ENCODE results near the gene SHISA2.

Gene SHISA2

DNA sequence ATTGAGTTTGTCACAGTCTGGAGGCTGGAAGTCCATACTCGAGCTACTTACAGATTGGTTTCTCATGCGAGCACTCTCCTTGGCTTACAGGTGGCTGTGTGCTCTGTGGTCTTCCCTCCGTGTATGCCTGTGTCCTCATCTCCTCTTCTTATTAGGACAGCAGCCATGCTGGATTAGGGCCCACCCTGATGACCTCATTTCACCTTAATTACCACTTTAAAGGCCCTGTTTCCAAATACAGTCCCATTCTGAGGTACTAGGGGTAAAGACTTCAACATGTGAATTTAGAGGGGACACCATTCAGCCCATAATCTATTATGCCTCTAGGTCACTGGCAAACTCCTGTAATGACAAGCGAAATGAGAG lies 40.6 kb downstream of the SHISA2 start:
- Histone ChIP-seq H2AFZ (ENCODE audit: low read length) (no peak overlapping the region), H3K4me2 (ENCODE audit: low read depth, low read length, poor library complexity, severe bottlenecking) (peak overlapping the region; percentile 84), H3F3A (ENCODE audit: low read depth) (no peaks in the 10 kb centered on the region), H3K9me2 (replicated peaks; ENCODE audit: low read depth, low read length) (no peaks in the 10 kb centered on the region), H3K27me3 (ENCODE audit: insufficient read depth, low read length, poor library complexity, severe bottlenecking) (no peaks in the 10 kb centered on the region), H3K79me2 (ENCODE audit: insufficient read depth, low read length) (peaks cover 18% of the 10 kb centered on the region; the same call in 1 of the 2 replicates), H3K9ac (ENCODE audit: low read depth, low read length, poor library complexity, severe bottlenecking) (peak overlapping the region; percentile 78), H3K4me3 (ENCODE audit: low read length, poor library complexity, severe bottlenecking) (peak overlapping the region; percentile 84), H4K20me1 (ENCODE audit: insufficient read depth, low read length, poor library complexity, severe bottlenecking) (no peaks in the 10 kb centered on the region), H3K4me1 (ENCODE audit: insufficient read depth, low read length, poor library complexity, severe bottlenecking) (peaks cover 26% of the 10 kb centered on the region), H3K36me3 (ENCODE audit: insufficient read depth, low read length) (no peaks in the 10 kb centered on the region), H3K9me3 (ENCODE audit: insufficient read depth, low read depth, low read length) (peaks cover 2% of the 10 kb centered on the region)
- TF ChIP-seq EZH2phosphoT487 (IDR thresholded peaks at IDR 0.05; ENCODE audit: borderline replicate concordance): no peak
- TF ChIP-seq, protein P1, sequence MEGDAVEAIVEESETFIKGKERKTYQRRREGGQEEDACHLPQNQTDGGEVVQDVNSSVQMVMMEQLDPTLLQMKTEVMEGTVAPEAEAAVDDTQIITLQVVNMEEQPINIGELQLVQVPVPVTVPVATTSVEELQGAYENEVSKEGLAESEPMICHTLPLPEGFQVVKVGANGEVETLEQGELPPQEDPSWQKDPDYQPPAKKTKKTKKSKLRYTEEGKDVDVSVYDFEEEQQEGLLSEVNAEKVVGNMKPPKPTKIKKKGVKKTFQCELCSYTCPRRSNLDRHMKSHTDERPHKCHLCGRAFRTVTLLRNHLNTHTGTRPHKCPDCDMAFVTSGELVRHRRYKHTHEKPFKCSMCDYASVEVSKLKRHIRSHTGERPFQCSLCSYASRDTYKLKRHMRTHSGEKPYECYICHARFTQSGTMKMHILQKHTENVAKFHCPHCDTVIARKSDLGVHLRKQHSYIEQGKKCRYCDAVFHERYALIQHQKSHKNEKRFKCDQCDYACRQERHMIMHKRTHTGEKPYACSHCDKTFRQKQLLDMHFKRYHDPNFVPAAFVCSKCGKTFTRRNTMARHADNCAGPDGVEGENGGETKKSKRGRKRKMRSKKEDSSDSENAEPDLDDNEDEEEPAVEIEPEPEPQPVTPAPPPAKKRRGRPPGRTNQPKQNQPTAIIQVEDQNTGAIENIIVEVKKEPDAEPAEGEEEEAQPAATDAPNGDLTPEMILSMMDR (conservative IDR thresholded peaks at IDR 0.05; ENCODE audit: low read length): no peak

DNA sequence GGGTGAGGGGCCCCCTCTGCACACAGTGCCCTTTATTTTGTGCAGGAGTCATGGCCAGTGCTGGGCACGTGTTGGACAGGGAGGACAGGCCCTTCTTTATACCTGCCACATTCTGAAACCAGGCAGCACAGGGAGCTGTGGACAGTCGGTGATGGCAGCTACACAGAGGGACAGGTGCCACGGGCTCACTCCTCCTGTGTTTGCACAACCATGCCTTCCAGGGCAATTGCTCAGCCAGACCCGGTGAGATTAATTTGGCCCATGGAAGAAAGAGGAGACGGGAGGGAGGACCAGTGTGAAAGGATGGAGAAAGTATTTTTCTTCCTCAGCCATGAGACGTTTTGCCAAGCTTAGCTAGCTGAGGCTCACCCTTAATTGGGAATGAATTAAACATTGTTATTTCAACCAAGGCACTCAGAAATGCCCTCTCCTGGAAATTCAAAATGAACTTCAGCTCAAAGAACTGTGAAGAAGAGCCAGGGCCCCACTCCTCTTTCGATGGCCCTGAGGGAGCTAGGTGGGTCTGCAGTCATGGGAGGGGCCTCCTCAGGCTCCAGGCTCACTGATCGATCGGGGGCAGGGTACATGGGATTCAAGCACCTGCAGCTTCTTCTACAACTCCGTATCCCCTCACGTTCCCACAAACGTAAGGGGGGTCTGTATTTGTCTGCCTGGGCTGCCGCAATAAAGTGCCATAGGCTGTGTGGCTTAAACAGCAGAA lies 41.2 kb downstream of the SHISA2 start:
- no peak for TF ChIP-seq EZH2phosphoT487 (IDR thresholded peaks at IDR 0.05; ENCODE audit: borderline replicate concordance)
- TF ChIP-seq, protein P1 (conservative IDR thresholded peaks at IDR 0.05; ENCODE audit: low read length): no peak

DNA sequence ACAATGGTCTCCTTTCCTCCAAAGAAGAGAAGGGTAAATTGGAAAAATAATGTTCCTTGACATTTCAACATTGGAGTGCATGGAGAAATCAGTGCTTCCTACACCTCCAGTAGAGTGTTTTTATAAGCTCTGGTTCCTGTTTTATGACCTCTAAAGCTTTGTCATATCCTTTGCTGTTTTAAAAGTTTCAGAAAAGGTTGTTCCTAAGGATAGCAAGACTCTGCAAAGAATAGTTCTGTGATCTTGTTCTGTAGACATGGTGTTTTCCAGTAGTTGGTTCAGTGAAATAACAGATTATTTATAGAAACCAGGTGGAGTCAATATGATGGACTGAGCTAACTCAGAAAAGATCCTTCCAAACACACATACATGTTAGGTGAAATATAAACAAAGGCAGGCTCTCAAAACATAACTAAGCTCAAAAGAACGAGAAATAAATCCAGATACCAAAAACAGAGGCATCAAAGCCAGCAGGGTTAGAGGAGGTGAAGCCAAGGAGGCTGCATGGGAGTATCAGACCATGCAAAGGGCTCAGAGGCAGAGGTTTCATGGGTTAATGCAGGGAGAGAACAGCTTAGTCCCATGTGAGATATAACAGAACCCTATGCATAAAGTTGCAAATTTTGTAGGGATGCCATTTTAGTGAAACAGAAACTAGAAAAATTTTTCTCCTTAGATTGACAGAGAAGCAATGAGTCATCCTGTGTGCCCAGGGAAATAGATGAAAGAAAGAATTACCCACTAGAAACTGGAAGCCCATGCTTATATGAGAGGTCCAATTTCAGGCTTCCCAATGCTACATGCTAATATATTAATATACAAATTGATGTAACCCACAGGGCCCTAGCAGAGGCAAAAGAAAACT lies 44.3 kb downstream of the SHISA2 start:
- Histone ChIP-seq H2AFZ (ENCODE audit: low read length) (peak overlapping the region; percentile 64; the same call in 1 of the 2 replicates), H3F3A (ENCODE audit: low read depth) (no peaks in the 10 kb centered on the region), H3K4me2 (ENCODE audit: low read depth, low read length, poor library complexity, severe bottlenecking) (peak overlapping the region; percentile 27), H3K36me3 (ENCODE audit: insufficient read depth, low read length) (no peaks in the 10 kb centered on the region), H3K9me3 (ENCODE audit: insufficient read depth, low read depth, low read length) (peaks cover 9% of the 10 kb centered on the region; the same call in 1 of the 2 replicates), H3K9me2 (replicated peaks; ENCODE audit: low read depth, low read length) (no peaks in the 10 kb centered on the region), H3K79me2 (ENCODE audit: insufficient read depth, low read length) (0 out of 2 replicates have a peak, but pooled peaks cover 6% of the 10 kb centered on the region), H3K27me3 (ENCODE audit: insufficient read depth, low read length, poor library complexity, severe bottlenecking) (no peaks in the 10 kb centered on the region), H4K20me1 (ENCODE audit: insufficient read depth, low read length, poor library complexity, severe bottlenecking) (no peaks in the 10 kb centered on the region), H3K4me3 (ENCODE audit: low read length, poor library complexity, severe bottlenecking) (no peak overlapping the region), H3K4me1 (ENCODE audit: insufficient read depth, low read length, poor library complexity, severe bottlenecking) (peaks cover 11% of the 10 kb centered on the region), H3K9ac (ENCODE audit: low read depth, low read length, poor library complexity, severe bottlenecking) (no peak overlapping the region)
- TF ChIP-seq EZH2phosphoT487 (IDR thresholded peaks at IDR 0.05; ENCODE audit: borderline replicate concordance): no peak
- TF ChIP-seq, protein P1 (conservative IDR thresholded peaks at IDR 0.05; ENCODE audit: low read length): no peak

More for the DNA sequence above, 41.2 kb downstream of the SHISA2 start:
- no peaks in the 10 kb centered on the region for H4K20me1 ChIP-seq (ENCODE audit: insufficient read depth, low read length, poor library complexity, severe bottlenecking)
- no peak overlapping the region for H2AFZ ChIP-seq (ENCODE audit: low read length)
- H3K36me3 ChIP-seq (ENCODE audit: insufficient read depth, low read length): no peaks in the 10 kb centered on the region
- no peak overlapping the region for H3K9ac ChIP-seq (ENCODE audit: low read depth, low read length, poor library complexity, severe bottlenecking)
- no peaks in the 10 kb centered on the region for H3F3A ChIP-seq (ENCODE audit: low read depth)
- H3K4me3 ChIP-seq (ENCODE audit: low read length, poor library complexity, severe bottlenecking): no peak overlapping the region
- H3K79me2 ChIP-seq (ENCODE audit: insufficient read depth, low read length): peaks cover 18% of the 10 kb centered on the region; the same call in 1 of the 2 replicates
- H3K9me2 ChIP-seq (replicated peaks; ENCODE audit: low read depth, low read length): no peaks in the 10 kb centered on the region
- no peaks in the 10 kb centered on the region for H3K27me3 ChIP-seq (ENCODE audit: insufficient read depth, low read length, poor library complexity, severe bottlenecking)
- H3K4me2 ChIP-seq (ENCODE audit: low read depth, low read length, poor library complexity, severe bottlenecking): no peak overlapping the region
- H3K4me1 ChIP-seq (ENCODE audit: insufficient read depth, low read length, poor library complexity, severe bottlenecking): peaks cover 21% of the 10 kb centered on the region
- peaks cover 2% of the 10 kb centered on the region for H3K9me3 ChIP-seq (ENCODE audit: insufficient read depth, low read depth, low read length)
